ENCODE results near the gene UBE2B. TPM values are rescaled to one million over a fixed set of nuclear protein-coding genes. Genes with fewer than 3 reads are reported as not detected.

UBE2B gene
- total RNA-seq, 1 donor from 2014 or later, result 97.8 TPM

DNA sequence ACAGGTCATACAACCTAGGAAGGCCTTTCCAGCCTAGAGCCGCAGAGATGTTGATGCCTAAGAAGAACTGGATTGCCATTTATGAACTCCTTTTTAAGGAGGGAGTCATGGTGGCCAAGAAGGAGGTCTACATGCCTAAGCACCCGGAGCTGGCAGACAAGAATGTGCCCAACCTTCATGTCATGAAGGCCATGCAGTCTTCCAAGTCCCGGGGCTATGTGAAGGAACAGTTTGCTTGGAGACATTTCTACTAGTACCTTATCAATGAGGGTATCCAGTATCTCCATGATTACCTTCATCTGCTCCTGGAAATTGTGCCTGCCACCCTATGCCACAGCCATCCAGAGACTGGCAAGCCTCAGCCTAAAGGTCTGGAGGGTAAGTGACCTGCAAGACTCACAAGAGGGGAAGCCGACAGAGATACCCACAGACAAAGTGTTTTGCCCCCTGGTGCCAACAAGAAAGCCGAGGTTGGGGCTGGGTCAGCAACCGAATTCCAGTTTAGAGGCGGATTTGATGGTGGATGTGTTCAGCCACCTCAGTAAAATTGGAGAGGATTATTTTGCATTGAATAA, 51.5 kb downstream of the UBE2B start:
- H3K4me3 Mint-ChIP-seq (ENCODE audit: unreplicated experiment), result no peak overlapping the region
- no peaks in the 10 kb centered on the region for H3K27me3 Mint-ChIP-seq (ENCODE audit: low read depth, unreplicated experiment)
- H3K9me3 Mint-ChIP-seq (ENCODE audit: unreplicated experiment), result no peaks in the 10 kb centered on the region
- Histone ChIP-seq H3K4me3 (ENCODE audit: insufficient read depth, low read depth, low read length) (no peak overlapping the region), H4K20me1 (ENCODE audit: insufficient read depth, low read length) (no peaks in the 10 kb centered on the region), H3K4me2 (ENCODE audit: low read length) (no peak overlapping the region), H3K9ac (ENCODE audit: low read length) (no peak overlapping the region), H3K27ac (ENCODE audit: low read depth, low read length) (no peak overlapping the region), H3K36me3 (ENCODE audit: insufficient read depth, low read length) (no peaks in the 10 kb centered on the region), H3K9me3 (ENCODE audit: insufficient read depth, low read depth, low read length) (no peaks in the 10 kb centered on the region), H3K79me2 (ENCODE audit: insufficient read depth, low read length) (no peaks in the 10 kb centered on the region), H3K4me1 (ENCODE audit: insufficient read depth, low read length) (no peaks in the 10 kb centered on the region), H3K27me3 (ENCODE audit: insufficient read depth, low read length) (no peaks in the 10 kb centered on the region), H2AFZ (ENCODE audit: low read depth, low read length) (no peak overlapping the region)
- TF ChIP-seq, protein P1, sequence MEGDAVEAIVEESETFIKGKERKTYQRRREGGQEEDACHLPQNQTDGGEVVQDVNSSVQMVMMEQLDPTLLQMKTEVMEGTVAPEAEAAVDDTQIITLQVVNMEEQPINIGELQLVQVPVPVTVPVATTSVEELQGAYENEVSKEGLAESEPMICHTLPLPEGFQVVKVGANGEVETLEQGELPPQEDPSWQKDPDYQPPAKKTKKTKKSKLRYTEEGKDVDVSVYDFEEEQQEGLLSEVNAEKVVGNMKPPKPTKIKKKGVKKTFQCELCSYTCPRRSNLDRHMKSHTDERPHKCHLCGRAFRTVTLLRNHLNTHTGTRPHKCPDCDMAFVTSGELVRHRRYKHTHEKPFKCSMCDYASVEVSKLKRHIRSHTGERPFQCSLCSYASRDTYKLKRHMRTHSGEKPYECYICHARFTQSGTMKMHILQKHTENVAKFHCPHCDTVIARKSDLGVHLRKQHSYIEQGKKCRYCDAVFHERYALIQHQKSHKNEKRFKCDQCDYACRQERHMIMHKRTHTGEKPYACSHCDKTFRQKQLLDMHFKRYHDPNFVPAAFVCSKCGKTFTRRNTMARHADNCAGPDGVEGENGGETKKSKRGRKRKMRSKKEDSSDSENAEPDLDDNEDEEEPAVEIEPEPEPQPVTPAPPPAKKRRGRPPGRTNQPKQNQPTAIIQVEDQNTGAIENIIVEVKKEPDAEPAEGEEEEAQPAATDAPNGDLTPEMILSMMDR (IDR thresholded peaks at IDR 0.05; ENCODE audit: insufficient read depth, low read depth, low read length), result no peak
- TF ChIP-seq EZH2 (IDR thresholded peaks at IDR 0.05; ENCODE audit: insufficient read depth, low read length), result no peak
- no peak overlapping the region for H3K27ac Mint-ChIP-seq (ENCODE audit: unreplicated experiment)
- no peak for DNase-seq (ENCODE audit: low read depth)
- H3K4me1 Mint-ChIP-seq (ENCODE audit: low read depth, unreplicated experiment), result peaks cover 2% of the 10 kb centered on the region
- no peak for FAIRE-seq
- no peaks in the 10 kb centered on the region for H3K36me3 Mint-ChIP-seq (ENCODE audit: low read depth, unreplicated experiment)

DNA sequence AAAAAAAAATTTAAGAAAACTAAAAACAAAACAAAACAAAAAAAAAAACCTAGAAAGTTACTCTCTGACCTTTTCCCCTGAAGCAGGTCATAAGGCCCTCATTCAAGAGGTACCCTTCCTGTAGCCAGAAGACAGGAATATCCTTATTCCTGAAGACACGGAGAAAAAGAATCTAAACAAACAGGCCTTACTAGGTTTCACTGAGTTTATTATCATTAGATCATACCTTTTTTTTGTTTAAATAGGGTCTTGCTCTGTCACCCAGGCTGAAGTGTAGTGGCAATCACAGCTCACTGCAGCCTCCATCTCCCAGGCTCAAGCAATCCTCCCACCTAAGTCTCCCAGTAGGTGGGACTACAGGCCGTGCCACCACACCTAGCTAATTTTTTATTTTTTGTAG, 52.0 kb downstream of the UBE2B start:
- TF ChIP-seq, protein P1 (IDR thresholded peaks at IDR 0.05; ENCODE audit: insufficient read depth, low read depth, low read length), result no peak
- TF ChIP-seq EZH2 (IDR thresholded peaks at IDR 0.05; ENCODE audit: insufficient read depth, low read length), result no peak
- H3K36me3 Mint-ChIP-seq (ENCODE audit: low read depth, unreplicated experiment), result no peaks in the 10 kb centered on the region
- no peaks in the 10 kb centered on the region for H3K9me3 Mint-ChIP-seq (ENCODE audit: unreplicated experiment)
- FAIRE-seq (no peak), DNase-seq (ENCODE audit: low read depth) (no peak)
- Histone ChIP-seq H3K36me3 (ENCODE audit: insufficient read depth, low read length) (no peaks in the 10 kb centered on the region), H3K9ac (ENCODE audit: low read length) (no peak overlapping the region), H4K20me1 (ENCODE audit: insufficient read depth, low read length) (no peaks in the 10 kb centered on the region), H2AFZ (ENCODE audit: low read depth, low read length) (no peak overlapping the region), H3K4me1 (ENCODE audit: insufficient read depth, low read length) (no peaks in the 10 kb centered on the region), H3K79me2 (ENCODE audit: insufficient read depth, low read length) (no peaks in the 10 kb centered on the region), H3K9me3 (ENCODE audit: insufficient read depth, low read depth, low read length) (no peaks in the 10 kb centered on the region), H3K27me3 (ENCODE audit: insufficient read depth, low read length) (no peaks in the 10 kb centered on the region), H3K4me2 (ENCODE audit: low read length) (no peak overlapping the region), H3K27ac (ENCODE audit: low read depth, low read length) (no peak overlapping the region), H3K4me3 (ENCODE audit: insufficient read depth, low read depth, low read length) (no peak overlapping the region)
- peaks cover 2% of the 10 kb centered on the region for H3K4me1 Mint-ChIP-seq (ENCODE audit: low read depth, unreplicated experiment)
- H3K27ac Mint-ChIP-seq (ENCODE audit: unreplicated experiment), result no peak overlapping the region
- H3K4me3 Mint-ChIP-seq (ENCODE audit: unreplicated experiment), result no peak overlapping the region
- no peaks in the 10 kb centered on the region for H3K27me3 Mint-ChIP-seq (ENCODE audit: low read depth, unreplicated experiment)

DNA sequence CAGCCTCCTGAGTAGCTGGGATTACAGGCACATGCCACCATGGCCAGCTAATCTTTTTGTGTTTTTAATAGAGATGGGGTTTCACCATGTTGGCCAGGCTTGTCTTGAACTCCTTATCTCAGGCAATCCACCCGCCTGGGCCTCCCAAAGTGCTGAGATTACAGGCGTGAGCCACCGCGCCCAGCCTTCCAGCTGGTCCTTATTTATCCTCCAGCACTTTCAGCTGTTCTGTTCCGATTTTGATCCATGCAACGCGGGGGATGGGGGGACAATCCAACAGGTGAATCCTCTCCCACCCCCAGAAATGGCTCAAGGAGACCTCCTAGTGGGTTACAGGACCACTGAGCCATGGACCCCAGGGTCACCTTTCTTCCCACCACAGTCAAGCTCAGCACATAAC, 55.0 kb downstream of the UBE2B start:
- FAIRE-seq, result no peak
- Histone ChIP-seq H3K27me3 (ENCODE audit: insufficient read depth, low read length) (no peaks in the 10 kb centered on the region), H3K79me2 (ENCODE audit: insufficient read depth, low read length) (no peaks in the 10 kb centered on the region), H3K4me2 (ENCODE audit: low read length) (no peak overlapping the region), H3K36me3 (ENCODE audit: insufficient read depth, low read length) (no peaks in the 10 kb centered on the region), H4K20me1 (ENCODE audit: insufficient read depth, low read length) (no peaks in the 10 kb centered on the region), H3K27ac (ENCODE audit: low read depth, low read length) (no peak overlapping the region), H3K9me3 (ENCODE audit: insufficient read depth, low read depth, low read length) (no peaks in the 10 kb centered on the region), H3K4me1 (ENCODE audit: insufficient read depth, low read length) (no peaks in the 10 kb centered on the region), H2AFZ (ENCODE audit: low read depth, low read length) (no peak overlapping the region), H3K9ac (ENCODE audit: low read length) (no peak overlapping the region), H3K4me3 (ENCODE audit: insufficient read depth, low read depth, low read length) (no peak overlapping the region)
- H3K4me3 Mint-ChIP-seq (ENCODE audit: unreplicated experiment), result no peak overlapping the region
- H3K9me3 Mint-ChIP-seq (ENCODE audit: unreplicated experiment), result no peaks in the 10 kb centered on the region
- no peak for DNase-seq (ENCODE audit: low read depth)
- H3K4me1 Mint-ChIP-seq (ENCODE audit: low read depth, unreplicated experiment), result no peaks in the 10 kb centered on the region
- no peaks in the 10 kb centered on the region for H3K27me3 Mint-ChIP-seq (ENCODE audit: low read depth, unreplicated experiment)
- H3K27ac Mint-ChIP-seq (ENCODE audit: unreplicated experiment), result no peak overlapping the region
- TF ChIP-seq EZH2 (IDR thresholded peaks at IDR 0.05; ENCODE audit: insufficient read depth, low read length), result no peak
- TF ChIP-seq, protein P1 (IDR thresholded peaks at IDR 0.05; ENCODE audit: insufficient read depth, low read depth, low read length), result no peak
- H3K36me3 Mint-ChIP-seq (ENCODE audit: low read depth, unreplicated experiment), result no peaks in the 10 kb centered on the region
